K562 (cell line): ENCODE results near the gene MCL1. TPM values are rescaled to one million over a fixed set of nuclear protein-coding genes. Genes with fewer than 3 reads are reported as not detected.

Source experiments
- BRF2 ChIP-seq: IDR thresholded peaks from 3 replicates; pipeline ENCODE4 v1.6.1; 2011; ENCODE audit warnings: borderline replicate concordance, mild to moderate bottlenecking; ENCODE audit not compliant: insufficient read length, insufficient read depth
- CEBPB ChIP-seq: fragments of 450-650 bp; IDR thresholded peaks from 2 replicates; pipeline ENCODE4 v1.6.1; 2016; ENCODE audit warnings: missing genetic modification characterization, missing compliant biosample characterization
- ETV5 ChIP-seq: sonication (generic); formaldehyde crosslinking; IDR thresholded peaks from 2 replicates; pipeline ENCODE4 v1.4.0; 2020; ENCODE audit warnings: low read depth, mild to moderate bottlenecking, missing genetic modification reagents
- FOXM1 ChIP-seq, 2 experiments: fragments of 450-650 bp in 1 of 2; sonication (generic) in 1 of 2; formaldehyde crosslinking in 1 of 2; IDR thresholded peaks; 2 replicates each; pipeline versions ENCODE4 v1.6.1 to v1.9.0; 2017 to 2022; ENCODE audit warnings: low read depth in 2 of 2, mild to moderate bottlenecking in 2 of 2, missing genetic modification reagents in 1 of 2, moderate library complexity in 1 of 2
- HMBOX1 ChIP-seq: sonication (generic); IDR thresholded peaks from 2 replicates; pipeline ENCODE4 v1.6.1; 2016
- IRF9 ChIP-seq: fragments of 450-650 bp; IDR thresholded peaks from 2 replicates; pipeline ENCODE4 v1.6.1; 2016; ENCODE audit warnings: missing biosample characterization, missing genetic modification characterization
- KAT7 ChIP-seq: sonication (generic); formaldehyde crosslinking; IDR thresholded peaks from 2 replicates; pipeline ENCODE4 v1.8.0; 2022; ENCODE audit warnings: missing genetic modification reagents, mild to moderate bottlenecking, borderline replicate concordance
- KLF6 ChIP-seq: fragments of 250-450 bp; sonication (Bioruptor Pico); IDR thresholded peaks from 2 replicates; pipeline ENCODE4 v1.4.0; 2020; ENCODE audit warnings: mild to moderate bottlenecking, moderate library complexity, borderline replicate concordance
- MEF2D ChIP-seq: conservative IDR thresholded peaks from 2 replicates; pipeline ENCODE4 v1.6.1; 2016; ENCODE audit warnings: low read depth, missing genetic modification characterization, missing compliant biosample characterization
- NR0B1 ChIP-seq: fragments of 450-650 bp; IDR thresholded peaks from one replicate; pipeline ENCODE4 v1.6.1; 2018; ENCODE audit warnings: mild to moderate bottlenecking, moderate library complexity; ENCODE audit not compliant: partially characterized antibody
- NR2F6 ChIP-seq: fragments of 450-650 bp; formaldehyde crosslinking; IDR thresholded peaks from 2 replicates; pipeline ENCODE4 v1.4.0; 2020; ENCODE audit warnings: mild to moderate bottlenecking
- PCBP2 ChIP-seq: fragments of 200-400 bp; formaldehyde crosslinking; IDR thresholded peaks from 2 replicates; pipeline ENCODE4 v1.6.1; 2018; ENCODE audit warnings: low read length, low read depth, mild to moderate bottlenecking, moderate library complexity; ENCODE audit not compliant: poor library complexity, severe bottlenecking
- SMC3 ChIP-seq: conservative IDR thresholded peaks from 2 replicates; pipeline ENCODE4 v1.6.1; 2011; ENCODE audit warnings: low read depth, low read length, improper control_type of control experiment; ENCODE audit not compliant: insufficient read depth
- ZBED1 ChIP-seq: IDR thresholded peaks from 2 replicates; pipeline ENCODE4 v1.6.1; 2014
- ZFP91 ChIP-seq: sonication (generic); formaldehyde crosslinking; IDR thresholded peaks from 2 replicates; pipeline ENCODE4 v1.8.0; 2022; ENCODE audit warnings: mild to moderate bottlenecking, missing genetic modification reagents
- ZNF134 ChIP-seq: fragments of 250-450 bp; sonication (Bioruptor Pico); conservative IDR thresholded peaks from 2 replicates; pipeline ENCODE4 v1.4.0; 2020
- ZNF239 ChIP-seq: fragments of 250-450 bp; sonication (Bioruptor Pico); IDR thresholded peaks from 2 replicates; pipeline ENCODE4 v1.4.0; 2020; ENCODE audit warnings: mild to moderate bottlenecking
- ZNF316 ChIP-seq: fragments of 450-650 bp; IDR thresholded peaks from 2 replicates; pipeline ENCODE4 v1.6.1; 2016
- ZNF512 ChIP-seq: IDR thresholded peaks from 2 replicates; pipeline ENCODE4 v1.6.1; 2016; ENCODE audit warnings: missing genetic modification characterization, missing compliant biosample characterization
- ZNF778 ChIP-seq: fragments of 450-650 bp; formaldehyde crosslinking; IDR thresholded peaks from 2 replicates; pipeline ENCODE4 v1.4.0; 2020; ENCODE audit warnings: mild to moderate bottlenecking, moderate library complexity
- ZNF830 ChIP-seq: fragments of 250-450 bp; sonication (Bioruptor Pico); IDR thresholded peaks from 2 replicates; pipeline ENCODE4 v1.5.0; 2021; ENCODE audit warnings: mild to moderate bottlenecking
- polyA plus RNA-seq, 8 experiments: library from polyadenylated mRNA; depleted of rRNA in 4 of 8; stranded (reverse) in 5 of 8; unstranded in 3 of 8; fragments of >200 nt; fragmentation: Nextera tagmentation in 2 of 8; fragmentation: Illumina TruSeq in 1 of 8; extraction: Ambion mirVana in 2 of 8; extraction: Trizol in 1 of 8; gene quantifications; 2 replicates each; pipeline versions ENCODE4 v1.2.1 to v1.2.3, GENCODE V29; 2011 to 2014; ENCODE audit warnings: inconsistent platforms in 1 of 8, missing spikeins in 1 of 8
- total RNA-seq, 7 experiments: library from RNA; depleted of rRNA in 6 of 7; stranded (reverse); fragments of >200 nt in 6 of 7; fragmentation: Illumina TruSeq in 2 of 7; extraction: Trizol in 2 of 7; gene quantifications; 2 replicates each; pipeline versions ENCODE4 v1.2.1 to v1.2.3, GENCODE V29; 2011 to 2021; ENCODE audit warnings: low replicate concordance in 1 of 7

The MCL1 gene
- total and polyA plus RNA-seq, 9 of the 15 experiments (the other 6 are each of a cell fraction or from before 2014, with no cell fraction given) = 27.1 to 224 (median 138) TPM

GRCh38 chr1:150545486-150546032 lies 33.9 kb downstream of the MCL1 start (continued):
- TF ChIP-seq KAT7 (CRISPR knock-in tag) = 0 out of 2 replicates have a peak, but pooled peaks have one; percentile 48
- TF ChIP-seq ZNF830 (CRISPR knock-in tag) = no peak
- TF ChIP-seq ZNF134 (CRISPR knock-in tag) = no peak
- no peak for TF ChIP-seq CEBPB
- no peak for TF ChIP-seq ZNF778 (CRISPR knock-in tag)
- peak; percentile 93 for TF ChIP-seq FOXM1 (IDR thresholded peaks at IDR 0.05; ENCODE audit: low read depth)
- no peak for TF ChIP-seq FOXM1 (CRISPR knock-in tag; IDR thresholded peaks at IDR 0.05; ENCODE audit: low read depth)
- no peak for TF ChIP-seq IRF9 (tag)
- TF ChIP-seq MEF2D (tag) = peak; percentile 84
- no peak for TF ChIP-seq ZNF512
- TF ChIP-seq ZNF316 = peak; percentile 31; the same call in 1 of the 2 replicates
- no peak for TF ChIP-seq PCBP2
- no peak for TF ChIP-seq NR0B1
- TF ChIP-seq SMC3 = no peak
- 0 out of 2 replicates have a peak, but pooled peaks have one; percentile 40 for TF ChIP-seq ZBED1
- TF ChIP-seq KLF6 (CRISPR knock-in tag) = no peak
- TF ChIP-seq ZFP91 (CRISPR knock-in tag) = no peak
- no peak for TF ChIP-seq BRF2
- peak; percentile 80 for TF ChIP-seq HMBOX1
- no peak for TF ChIP-seq ZNF239 (CRISPR knock-in tag)
- TF ChIP-seq NR2F6 (CRISPR knock-in tag) = no peak
- peak; percentile 90 for TF ChIP-seq ETV5 (CRISPR knock-in tag)
